Thymus (tissue), 11 donors: ENCODE results near the gene CACNA2D1. TPM values are rescaled to one million over a fixed set of nuclear protein-coding genes. Genes with fewer than 3 reads are reported as not detected.

Source experiments
- DNase-seq, 9 donors: peaks; one replicate each; pipeline ENCODE4 v3.0.0-alpha.2; 2013; ENCODE audit warnings: low spot score in 9 of 9, low read depth in 6 of 9, missing footprints in 1 of 9
- H3K27ac ChIP-seq, 2 donors: one replicate each; pipeline ENCODE4 v1.5.1; 2013; ENCODE audit warnings: control low read depth in 1 of 2, low read depth in 1 of 2, low read length in 1 of 2, mild to moderate bottlenecking in 1 of 2, moderate library complexity in 1 of 2
- H3K27me3 ChIP-seq, 2 donors: one replicate each; pipeline ENCODE4 v1.5.1; 2013; ENCODE audit warnings: low read length in 1 of 2; ENCODE audit not compliant: control insufficient read depth in 2 of 2, insufficient read depth in 1 of 2
- H3K36me3 ChIP-seq, 2 donors: one replicate each; pipeline ENCODE4 v1.5.1; 2013; ENCODE audit warnings: low read length in 1 of 2, mild to moderate bottlenecking in 1 of 2, moderate library complexity in 1 of 2; ENCODE audit not compliant: control insufficient read depth in 2 of 2, insufficient read depth in 2 of 2
- H3K4me1 ChIP-seq, 2 donors: one replicate each; pipeline ENCODE4 v1.5.1; 2013; ENCODE audit warnings: low read length in 2 of 2; ENCODE audit not compliant: control insufficient read depth in 2 of 2, insufficient read depth in 2 of 2
- H3K4me3 ChIP-seq, 2 donors: one replicate each; pipeline ENCODE4 v1.5.1; 2013; ENCODE audit warnings: low read length in 2 of 2, control low read depth in 1 of 2, mild to moderate bottlenecking in 1 of 2
- H3K9me3 ChIP-seq, 2 donors: one replicate each; pipeline ENCODE4 v1.5.1; 2013; ENCODE audit warnings: low read length in 1 of 2, mild to moderate bottlenecking in 1 of 2; ENCODE audit not compliant: control insufficient read depth in 2 of 2, insufficient read depth in 1 of 2
- WGBS: extraction: QIAGEN DNeasy Blood & Tissue Kit; methylation state at CpG from one replicate; pipeline ENCODE4 v1.1.7; 2013; 5-methylcytosine and 5-hydroxymethylcytosine counted together
- polyA plus RNA-seq: library from polyadenylated mRNA; stranded (reverse); fragments of 200-250 nt; gene quantifications from one replicate; pipeline ENCODE4 v1.2.3, GENCODE V29; 2013
- total RNA-seq: library from RNA; stranded (reverse); fragments of 120-200 nt; gene quantifications from one replicate; pipeline ENCODE4 v1.2.4, GENCODE V29; 2013
- donor health status: healthy.

The CACNA2D1 gene
- total and polyA plus RNA-seq, 2 donors: 5.7 to 8.4 TPM

DNA sequence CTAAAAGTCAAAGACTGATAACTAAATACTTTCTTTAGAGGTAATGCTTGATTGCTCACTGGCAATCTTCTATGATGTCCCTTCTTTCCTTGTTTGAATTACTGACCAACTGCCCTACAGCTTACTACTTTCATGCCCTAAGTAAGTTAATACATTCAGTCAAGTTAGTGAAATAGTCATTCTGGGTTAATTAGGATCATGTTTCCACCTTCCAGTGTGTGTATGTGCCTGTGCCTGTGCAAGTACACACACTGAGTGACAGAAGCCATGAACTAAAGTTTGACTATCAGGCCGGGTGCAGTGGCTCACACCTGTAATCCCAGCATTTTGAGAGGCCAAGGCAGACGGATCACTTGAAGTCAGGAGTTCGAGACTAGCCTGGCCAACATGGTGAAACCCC is 187.9 kb downstream of the CACNA2D1 start:
- Histone ChIP-seq H3K27ac (no peak overlapping the region), H3K4me3 (no peak overlapping the region), H3K9me3 (no peaks in the 10 kb centered on the region), H3K27me3 (no peaks in the 10 kb centered on the region), H3K36me3 (no peaks in the 10 kb centered on the region), H3K4me1 (no peaks in the 10 kb centered on the region)
- 76% methylated on average over 3 of the region's 3 CpGs for WGBS
- no peak for DNase-seq

GRCh38 chr7:82250598-82250997 is 193.0 kb downstream of the CACNA2D1 start:
- H3K4me3 ChIP-seq: no peak overlapping the region
- no peaks in the 10 kb centered on the region for H3K36me3 ChIP-seq
- no peaks in the 10 kb centered on the region for H3K9me3 ChIP-seq
- H3K4me1 ChIP-seq: no peaks in the 10 kb centered on the region
- H3K27me3 ChIP-seq: no peaks in the 10 kb centered on the region
- no peak overlapping the region for H3K27ac ChIP-seq
- DNase-seq: no peak

- H3K4me1 ChIP-seq: no peaks in the 10 kb centered on the region
- no peaks in the 10 kb centered on the region for H3K36me3 ChIP-seq
- H3K27me3 ChIP-seq: no peaks in the 10 kb centered on the region
- no peak for DNase-seq
- H3K9me3 ChIP-seq: no peaks in the 10 kb centered on the region
- no peak overlapping the region for H3K4me3 ChIP-seq
- H3K27ac ChIP-seq: no peak overlapping the region
- WGBS: 93% methylated on average over 2 of the region's 2 CpGs
These were observed 193.6 kb downstream of the CACNA2D1 start for GRCh38 chr7:82249979-82250378.

- Histone ChIP-seq H3K4me1 (no peaks in the 10 kb centered on the region), H3K27me3 (no peaks in the 10 kb centered on the region), H3K4me3 (no peak overlapping the region), H3K27ac (no peak overlapping the region), H3K36me3 (no peaks in the 10 kb centered on the region), H3K9me3 (no peaks in the 10 kb centered on the region)
- no peak for DNase-seq
- 91% methylated on average over 3 of the region's 3 CpGs for WGBS
These were observed 195.7 kb downstream of the CACNA2D1 start for GRCh38 chr7:82247814-82248433.

DNA sequence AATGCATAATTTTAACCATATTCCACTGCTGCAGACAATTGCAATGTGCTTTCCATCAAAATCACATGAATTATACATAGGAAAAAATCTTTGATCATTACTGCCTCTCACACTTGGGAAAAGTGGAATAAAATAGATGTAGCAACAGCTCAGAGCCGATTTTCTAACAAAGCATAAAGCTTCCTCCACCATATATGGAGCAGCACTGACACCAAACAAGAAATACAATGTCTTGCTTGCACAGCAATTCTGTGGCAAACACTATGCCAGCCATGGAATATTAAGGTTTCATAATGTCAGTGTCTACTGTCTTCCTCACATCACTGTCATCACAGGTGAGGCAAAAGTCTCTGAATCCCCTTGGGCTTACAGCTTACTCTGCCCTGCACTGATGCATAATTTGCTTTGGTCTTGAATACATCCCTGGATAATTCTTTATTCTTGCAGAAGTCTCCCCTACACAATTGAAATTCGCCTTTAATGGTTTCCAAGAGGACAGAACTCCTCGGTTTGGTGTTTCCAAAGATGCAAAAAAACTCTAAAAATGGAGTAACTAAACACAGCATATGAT is 198.5 kb downstream of the CACNA2D1 start:
- Histone ChIP-seq H3K27ac (no peak overlapping the region), H3K4me3 (no peak overlapping the region), H3K36me3 (no peaks in the 10 kb centered on the region), H3K27me3 (no peaks in the 10 kb centered on the region), H3K4me1 (no peaks in the 10 kb centered on the region), H3K9me3 (no peaks in the 10 kb centered on the region)
- 77% methylated on average over 3 of the region's 3 CpGs for WGBS
- DNase-seq: no peak

DNA sequence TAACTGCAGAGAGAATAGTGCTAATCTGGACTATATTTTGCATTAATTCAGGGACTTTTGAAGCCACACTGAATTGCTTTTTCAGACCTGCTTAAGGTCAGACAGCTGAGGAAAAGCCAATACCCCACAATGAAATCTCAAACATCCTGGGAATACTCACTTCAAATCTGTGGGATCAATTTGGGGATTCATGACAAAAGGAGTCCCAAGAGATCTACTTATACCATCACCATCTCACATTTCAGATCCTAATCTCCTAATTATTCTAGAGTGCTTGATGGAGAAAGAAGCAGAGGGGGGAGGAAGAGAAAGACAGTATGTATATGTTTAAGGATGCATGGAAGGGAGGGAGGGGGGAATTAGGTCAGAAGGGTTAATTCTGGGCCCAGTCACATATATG is 202.2 kb downstream of the CACNA2D1 start:
- H3K27ac ChIP-seq: no peak overlapping the region

GRCh38 chr7:82235713-82236112 is 207.9 kb downstream of the CACNA2D1 start:
- DNase-seq: no peak
- H3K27me3 ChIP-seq: no peaks in the 10 kb centered on the region
- no peaks in the 10 kb centered on the region for H3K36me3 ChIP-seq
- 96% methylated on average over 2 of the region's 2 CpGs for WGBS
- no peaks in the 10 kb centered on the region for H3K4me1 ChIP-seq
- no peak overlapping the region for H3K27ac ChIP-seq
- H3K4me3 ChIP-seq: no peak overlapping the region
- H3K9me3 ChIP-seq: no peaks in the 10 kb centered on the region

More for the DNA sequence above, 202.2 kb downstream of the CACNA2D1 start:
- Histone ChIP-seq H3K4me1 (no peaks in the 10 kb centered on the region), H3K27me3 (no peaks in the 10 kb centered on the region), H3K9me3 (no peaks in the 10 kb centered on the region), H3K4me3 (no peak overlapping the region), H3K36me3 (no peaks in the 10 kb centered on the region)
- DNase-seq: no peak

- peak in 2 of 9 donors; percentile 8 to 28 for DNase-seq
- WGBS: 67% methylated on average over 4 of the region's 4 CpGs
These were observed 209.0 kb downstream of the CACNA2D1 start for GRCh38 chr7:82234457-82235049.

GRCh38 chr7:82230811-82231581 is 212.6 kb downstream of the CACNA2D1 start:
- Histone ChIP-seq H3K9me3 (no peaks in the 10 kb centered on the region), H3K4me1 (no peaks in the 10 kb centered on the region), H3K36me3 (no peaks in the 10 kb centered on the region), H3K27ac (no peak overlapping the region), H3K27me3 (no peaks in the 10 kb centered on the region), H3K4me3 (no peak overlapping the region)
- no peak for DNase-seq
- 93% methylated on average over 3 of the region's 3 CpGs for WGBS

More at GRCh38 chr7:82234457-82235049, 209.0 kb downstream of the CACNA2D1 start:
- Histone ChIP-seq H3K27me3 (no peaks in the 10 kb centered on the region), H3K27ac (no peak overlapping the region), H3K9me3 (no peaks in the 10 kb centered on the region), H3K4me3 (no peak overlapping the region), H3K4me1 (no peaks in the 10 kb centered on the region), H3K36me3 (no peaks in the 10 kb centered on the region)
